Activated T-cell treated with anti-CD3 and anti-CD28 coated beads for 48 hours (primary cell): Measurements from ENCODE around the gene ZNF415.
"Not testable (repeated sequence)": the region's sequence is repeated elsewhere in the genome, so short reads cannot be mapped to it uniquely, and the experiment has no call there.

Source experiments
- DNase-seq: peaks from one replicate; pipeline ENCODE4 v3.0.0-alpha.2; 2020; ENCODE audit warnings: low read depth

Gene ZNF415

GRCh38 chr19:53132141-53132991 lies at the start of gene ZNF415:
TSS of gene ZNF415 (minus strand) at chr19:53132910. CDS start at chr19:53122676, 10,234 bp downstream.
- DNase-seq, result peak; percentile 28

GRCh38 chr19:53182202-53182601 lies 49.5 kb upstream of the ZNF415 start:
- DNase-seq, result no peak

- DNase-seq, result no peak
Observed at GRCh38 chr19:53177986-53178385, 45.3 kb upstream of the ZNF415 start.

- DNase-seq, result no peak
Observed at GRCh38 chr19:53172889-53173288, 40.2 kb upstream of the ZNF415 start.

- no peak for DNase-seq
Observed at GRCh38 chr19:53165691-53166091, 33.0 kb upstream of the ZNF415 start.

GRCh38 chr19:53161123-53161522 lies 28.4 kb upstream of the ZNF415 start:
- DNase-seq, result no peak

GRCh38 chr19:53160350-53160749 lies 27.6 kb upstream of the ZNF415 start:
- no peak for DNase-seq

GRCh38 chr19:53158119-53158656 lies 25.5 kb upstream of the ZNF415 start:
- DNase-seq, result peak; percentile 8

GRCh38 chr19:53157626-53158025 lies 24.9 kb upstream of the ZNF415 start:
- no peak for DNase-seq

GRCh38 chr19:53156850-53157249 lies 24.1 kb upstream of the ZNF415 start:
- no peak for DNase-seq

- DNase-seq, result no peak
Observed at GRCh38 chr19:53147645-53148044, 14.9 kb upstream of the ZNF415 start.

- no peak for DNase-seq
Observed at GRCh38 chr19:53140351-53140750, 7.6 kb upstream of the ZNF415 start.

GRCh38 chr19:53136432-53136831 lies 3.7 kb upstream of the ZNF415 start:
- DNase-seq, result no peak

- no peak for DNase-seq
Observed at GRCh38 chr19:53131727-53132126, 983 bp downstream of the ZNF415 start.

GRCh38 chr19:53131085-53131590 lies 1.6 kb downstream of the ZNF415 start:
- no peak for DNase-seq

- DNase-seq, result no peak
Observed at GRCh38 chr19:53130506-53130905, 2.2 kb downstream of the ZNF415 start.

- not testable (repeated sequence) for DNase-seq
Observed at GRCh38 chr19:53126733-53127526, 5.8 kb downstream of the ZNF415 start.

GRCh38 chr19:53123400-53123799 lies 9.3 kb downstream of the ZNF415 start:
- DNase-seq, result no peak

- no peak for DNase-seq
Observed at GRCh38 chr19:53112286-53112685, 20.4 kb downstream of the ZNF415 start.

- no peak for DNase-seq
Observed at GRCh38 chr19:53109527-53109926, 23.2 kb downstream of the ZNF415 start.

- peak; percentile 98 for DNase-seq
Observed at GRCh38 chr19:53103234-53104203, 29.2 kb downstream of the ZNF415 start, which contains the start of gene ZNF160. TSS of gene ZNF160 (minus strand) at chr19:53103422. CDS start at chr19:53086276, 17,146 bp downstream.
